HepG2 (cell line): ENCODE results near the gene THOP1. TPM values are rescaled to one million over a fixed set of nuclear protein-coding genes. Genes with fewer than 3 reads are reported as not detected.

ENCODE experiments used
- AGO2 ChIP-seq: fragments of 200-400 bp; formaldehyde crosslinking; optimal IDR thresholded peaks from 2 replicates; pipeline ENCODE3; 2017; ENCODE audit warnings: mild to moderate bottlenecking, low read depth, low read length, moderate library complexity
- AHDC1 ChIP-seq: sonication (generic); formaldehyde crosslinking; IDR thresholded peaks from 2 replicates; pipeline ENCODE4 v1.5.1; 2020; ENCODE audit warnings: mild to moderate bottlenecking, missing genetic modification reagents, borderline replicate concordance
- CCDC6 ChIP-seq: sonication (generic); formaldehyde crosslinking; IDR thresholded peaks from 2 replicates; pipeline ENCODE4 v1.8.1; 2022; ENCODE audit warnings: mild to moderate bottlenecking, missing genetic modification reagents, moderate library complexity
- MXI1 ChIP-seq: IDR thresholded peaks from 3 replicates; pipeline ENCODE4 v1.6.1; 2012; ENCODE audit warnings: low read depth, low read length, inconsistent platforms, borderline replicate concordance
- NPAS2 ChIP-seq: sonication (generic); formaldehyde crosslinking; IDR thresholded peaks from 2 replicates; pipeline ENCODE4 v1.8.0; 2022; ENCODE audit warnings: mild to moderate bottlenecking, missing genetic modification reagents, borderline replicate concordance
- NR0B2 ChIP-seq: sonication (generic); formaldehyde crosslinking; IDR thresholded peaks from 2 replicates; pipeline ENCODE4 v1.4.0; 2020; ENCODE audit warnings: mild to moderate bottlenecking, missing genetic modification reagents
- RXRB ChIP-seq: IDR thresholded peaks from 2 replicates; pipeline ENCODE4 v1.6.1; 2016; ENCODE audit warnings: borderline replicate concordance, missing genetic modification reagents, missing compliant biosample characterization
- SCMH1 ChIP-seq: sonication (generic); formaldehyde crosslinking; IDR thresholded peaks from 2 replicates; pipeline ENCODE4 v1.9.0; 2021; ENCODE audit warnings: missing genetic modification reagents, mild to moderate bottlenecking, borderline replicate concordance
- TAF15 ChIP-seq: fragments of 200-400 bp; formaldehyde crosslinking; IDR thresholded peaks from one replicate; pipeline ENCODE4 v1.6.1; 2018; ENCODE audit warnings: mild to moderate bottlenecking, low read depth, low read length; ENCODE audit not compliant: poor library complexity, severe bottlenecking
- ZNF225 ChIP-seq: sonication (generic); formaldehyde crosslinking; IDR thresholded peaks from 2 replicates; pipeline ENCODE4 v1.4.0; 2020; ENCODE audit warnings: mild to moderate bottlenecking, missing genetic modification reagents
- ZNF710 ChIP-seq: sonication (generic); formaldehyde crosslinking; IDR thresholded peaks from 2 replicates; pipeline ENCODE4 v1.5.0; 2020; ENCODE audit warnings: mild to moderate bottlenecking, missing genetic modification reagents, borderline replicate concordance
- ZNF879 ChIP-seq: sonication (generic); formaldehyde crosslinking; IDR thresholded peaks from 2 replicates; pipeline ENCODE4 v1.8.1; 2023; ENCODE audit warnings: missing genetic modification reagents
- polyA plus RNA-seq, 8 experiments: library from polyadenylated mRNA; depleted of rRNA in 3 of 8; stranded (reverse) in 7 of 8; unstranded in 1 of 8; fragments of >200 nt; fragmentation: Illumina TruSeq in 4 of 8; extraction: Trizol in 4 of 8; gene quantifications; 2 replicates each; pipeline versions ENCODE4 v1.2.1 to v1.2.3, GENCODE V29; 2011 to 2016; ENCODE audit warnings: low read depth in 4 of 8, missing spikeins in 1 of 8, mixed read lengths in 1 of 8; ENCODE audit not compliant: insufficient read depth in 1 of 8
- total RNA-seq, 5 experiments: library from RNA; depleted of rRNA; stranded (reverse); fragments of >200 nt; fragmentation: Illumina TruSeq; extraction: Trizol; gene quantifications; 2 replicates each; pipeline ENCODE4 v1.2.3, GENCODE V29; 2016; ENCODE audit warnings: low read depth in 1 of 5
- TF ChIP-seq, protein P1 (sequence below): sonication (generic); formaldehyde crosslinking; IDR thresholded peaks from 2 replicates; pipeline ENCODE4 v1.5.1; 2020; ENCODE audit warnings: mild to moderate bottlenecking, missing genetic modification reagents
- TF ChIP-seq, protein P2 (sequence below): sonication (generic); formaldehyde crosslinking; IDR thresholded peaks from 2 replicates; pipeline ENCODE4 v1.4.0; 2020; ENCODE audit warnings: missing genetic modification reagents

THOP1 gene
- total and polyA plus RNA-seq, 2 of the 13 experiments (the other 11 are each of a cell fraction or from before 2014, with no cell fraction given) = 74.4 to 116 TPM

DNA sequence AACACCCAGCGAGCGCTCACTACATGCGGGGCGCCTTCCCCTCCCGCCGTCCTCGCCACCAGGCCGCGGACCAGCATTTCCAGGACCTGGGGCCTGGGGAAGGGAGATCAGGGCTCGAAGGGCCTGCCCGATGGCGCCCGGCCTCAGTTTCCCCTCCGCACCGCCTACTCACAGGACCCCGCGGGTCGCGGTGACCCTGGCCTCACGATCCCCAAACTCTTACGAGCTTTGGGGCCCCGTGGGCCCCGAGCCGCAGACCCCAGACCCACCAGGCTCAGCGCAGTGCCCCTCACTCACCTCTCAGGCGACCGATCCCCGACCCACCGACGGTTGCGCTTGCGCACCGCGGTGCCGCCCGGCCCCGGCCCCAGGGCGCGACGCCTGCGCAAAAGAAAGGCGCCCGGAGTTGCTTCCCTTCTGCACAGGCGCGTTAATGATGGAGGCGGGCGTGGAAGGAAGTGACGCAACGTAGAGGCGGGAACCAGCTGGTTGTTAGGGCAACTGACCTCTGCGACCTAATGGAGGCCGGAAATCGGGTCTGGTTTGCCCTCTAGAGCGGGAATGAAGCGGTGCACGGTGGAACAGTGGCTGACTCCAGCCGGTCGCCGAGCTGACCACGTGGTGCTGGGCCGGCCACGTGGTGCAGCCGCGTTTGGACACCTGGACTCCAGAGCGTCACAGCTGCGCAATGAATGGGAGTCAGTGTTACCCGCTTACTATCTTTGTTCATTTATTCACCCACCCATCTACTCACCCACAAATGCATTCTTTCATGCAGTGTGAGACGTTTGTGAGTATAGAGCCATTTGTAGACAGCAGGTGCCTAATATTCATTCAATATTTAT lies 2.1 kb upstream of the THOP1 start, which contains the start of gene SGTA (continued):
- peak; percentile 97 for TF ChIP-seq ZNF879
- TF ChIP-seq, protein P1, sequence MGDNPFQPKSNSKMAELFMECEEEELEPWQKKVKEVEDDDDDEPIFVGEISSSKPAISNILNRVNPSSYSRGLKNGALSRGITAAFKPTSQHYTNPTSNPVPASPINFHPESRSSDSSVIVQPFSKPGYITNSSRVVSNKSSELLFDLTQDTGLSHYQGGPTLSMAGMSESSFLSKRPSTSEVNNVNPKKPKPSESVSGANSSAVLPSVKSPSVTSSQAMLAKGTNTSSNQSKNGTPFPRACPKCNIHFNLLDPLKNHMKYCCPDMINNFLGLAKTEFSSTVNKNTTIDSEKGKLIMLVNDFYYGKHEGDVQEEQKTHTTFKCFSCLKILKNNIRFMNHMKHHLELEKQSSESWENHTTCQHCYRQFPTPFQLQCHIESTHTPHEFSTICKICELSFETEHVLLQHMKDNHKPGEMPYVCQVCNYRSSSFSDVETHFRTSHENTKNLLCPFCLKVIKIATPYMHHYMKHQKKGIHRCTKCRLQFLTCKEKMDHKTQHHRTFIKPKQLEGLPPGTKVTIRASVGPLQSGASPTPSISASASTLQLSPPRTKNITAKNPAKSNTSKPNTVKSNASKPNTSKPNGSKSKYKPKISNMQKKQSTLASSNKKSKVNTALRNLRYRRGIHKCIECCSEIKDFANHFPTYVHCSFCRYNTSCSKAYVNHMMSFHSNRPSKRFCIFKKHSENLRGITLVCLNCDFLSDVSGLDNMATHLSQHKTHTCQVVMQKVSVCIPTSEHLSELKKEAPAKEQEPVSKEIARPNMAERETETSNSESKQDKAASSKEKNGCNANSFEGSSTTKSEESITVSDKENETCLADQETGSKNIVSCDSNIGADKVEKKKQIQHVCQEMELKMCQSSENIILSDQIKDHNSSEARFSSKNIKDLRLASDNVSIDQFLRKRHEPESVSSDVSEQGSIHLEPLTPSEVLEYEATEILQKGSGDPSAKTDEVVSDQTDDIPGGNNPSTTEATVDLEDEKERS (CRISPR knock-in tag) = peak; percentile 78; the same call in 1 of the 2 replicates
- peak; percentile 60 for TF ChIP-seq AGO2
- TF ChIP-seq SCMH1 (CRISPR knock-in tag) = no peak
- TF ChIP-seq ZNF225 (CRISPR knock-in tag) = peak; percentile 65; the same call in 1 of the 2 replicates
- TF ChIP-seq MXI1 = peak; percentile 100
- TF ChIP-seq TAF15 = no peak
- peak; percentile 98 for TF ChIP-seq CCDC6 (CRISPR knock-in tag)
- TF ChIP-seq, protein P2, sequence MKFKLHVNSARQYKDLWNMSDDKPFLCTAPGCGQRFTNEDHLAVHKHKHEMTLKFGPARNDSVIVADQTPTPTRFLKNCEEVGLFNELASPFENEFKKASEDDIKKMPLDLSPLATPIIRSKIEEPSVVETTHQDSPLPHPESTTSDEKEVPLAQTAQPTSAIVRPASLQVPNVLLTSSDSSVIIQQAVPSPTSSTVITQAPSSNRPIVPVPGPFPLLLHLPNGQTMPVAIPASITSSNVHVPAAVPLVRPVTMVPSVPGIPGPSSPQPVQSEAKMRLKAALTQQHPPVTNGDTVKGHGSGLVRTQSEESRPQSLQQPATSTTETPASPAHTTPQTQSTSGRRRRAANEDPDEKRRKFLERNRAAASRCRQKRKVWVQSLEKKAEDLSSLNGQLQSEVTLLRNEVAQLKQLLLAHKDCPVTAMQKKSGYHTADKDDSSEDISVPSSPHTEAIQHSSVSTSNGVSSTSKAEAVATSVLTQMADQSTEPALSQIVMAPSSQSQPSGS (CRISPR knock-in tag) = peak; percentile 78
- TF ChIP-seq NPAS2 = no peak
- TF ChIP-seq RXRB (CRISPR knock-in tag) = peak; percentile 86
- peak; percentile 69; the same call in 1 of the 2 replicates for TF ChIP-seq ZNF710 (CRISPR knock-in tag)
- peak; percentile 98 for TF ChIP-seq NR0B2 (CRISPR knock-in tag)
- 0 out of 2 replicates have a peak, but pooled peaks have one; percentile 14 for TF ChIP-seq AHDC1 (CRISPR knock-in tag)
